Kidney epithelial cell (primary cell): Measurements from ENCODE around the gene ACTN2. TPM values are rescaled to one million over a fixed set of nuclear protein-coding genes. Genes with fewer than 3 reads are reported as not detected.

Experiments
- DNase-seq: peaks from one replicate; pipeline ENCODE4 v3.0.0-alpha.2; 2010; ENCODE audit warnings: low read depth
- H3K27me3 ChIP-seq: 2 replicates; pipeline ENCODE4 v1.6.0; 2011; ENCODE audit warnings: low read length; ENCODE audit not compliant: control insufficient read depth, insufficient read depth
- H3K36me3 ChIP-seq: 2 replicates; pipeline ENCODE4 v1.5.1; 2011; ENCODE audit warnings: low read length; ENCODE audit not compliant: control insufficient read depth, insufficient read depth
- H3K4me3 ChIP-seq: 2 replicates; pipeline ENCODE4 v1.5.1; 2011; ENCODE audit warnings: low read depth, mild to moderate bottlenecking, control low read depth, low read length
- total RNA-seq: library from RNA; depleted of rRNA; stranded (reverse); fragments of >200 nt; gene quantifications from 2 replicates; pipeline ENCODE4 v1.2.3, GENCODE V29; 2015
- TF ChIP-seq, protein P1 (sequence below): IDR thresholded peaks from 2 replicates; pipeline ENCODE4 v1.5.1; 2011; ENCODE audit warnings: mild to moderate bottlenecking, moderate library complexity, low read length, control low read depth, inconsistent platforms; ENCODE audit not compliant: insufficient read depth, poor library complexity, severe bottlenecking

ACTN2 gene
- total RNA-seq, 1 donor from 2014 or later: 0.17 TPM

DNA sequence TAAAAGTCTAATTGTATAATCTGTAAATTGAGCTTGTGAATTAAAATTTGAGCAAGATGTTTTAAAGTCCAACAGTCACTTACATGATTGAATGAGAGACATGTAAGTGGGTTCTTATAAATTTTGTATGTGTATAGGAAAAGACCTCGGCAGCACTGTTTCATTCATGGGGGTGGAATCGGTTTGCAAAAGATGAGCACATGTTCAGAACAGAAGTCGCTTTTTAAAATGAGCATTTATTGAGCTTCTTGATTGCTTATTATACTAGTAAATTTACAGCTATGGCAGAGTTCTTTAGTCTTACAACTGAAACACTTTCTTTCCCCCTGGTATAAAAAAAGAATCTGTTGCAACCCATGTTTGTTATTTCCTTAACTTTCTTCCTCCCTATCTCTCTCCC lies 33.9 kb downstream of the ACTN2 start:
- TF ChIP-seq, protein P1, sequence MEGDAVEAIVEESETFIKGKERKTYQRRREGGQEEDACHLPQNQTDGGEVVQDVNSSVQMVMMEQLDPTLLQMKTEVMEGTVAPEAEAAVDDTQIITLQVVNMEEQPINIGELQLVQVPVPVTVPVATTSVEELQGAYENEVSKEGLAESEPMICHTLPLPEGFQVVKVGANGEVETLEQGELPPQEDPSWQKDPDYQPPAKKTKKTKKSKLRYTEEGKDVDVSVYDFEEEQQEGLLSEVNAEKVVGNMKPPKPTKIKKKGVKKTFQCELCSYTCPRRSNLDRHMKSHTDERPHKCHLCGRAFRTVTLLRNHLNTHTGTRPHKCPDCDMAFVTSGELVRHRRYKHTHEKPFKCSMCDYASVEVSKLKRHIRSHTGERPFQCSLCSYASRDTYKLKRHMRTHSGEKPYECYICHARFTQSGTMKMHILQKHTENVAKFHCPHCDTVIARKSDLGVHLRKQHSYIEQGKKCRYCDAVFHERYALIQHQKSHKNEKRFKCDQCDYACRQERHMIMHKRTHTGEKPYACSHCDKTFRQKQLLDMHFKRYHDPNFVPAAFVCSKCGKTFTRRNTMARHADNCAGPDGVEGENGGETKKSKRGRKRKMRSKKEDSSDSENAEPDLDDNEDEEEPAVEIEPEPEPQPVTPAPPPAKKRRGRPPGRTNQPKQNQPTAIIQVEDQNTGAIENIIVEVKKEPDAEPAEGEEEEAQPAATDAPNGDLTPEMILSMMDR: no peak
- DNase-seq: no peak
- Histone ChIP-seq H3K27me3 (no peaks in the 10 kb centered on the region), H3K4me3 (no peak overlapping the region), H3K36me3 (no peaks in the 10 kb centered on the region)

GRCh38 chr1:236720611-236721010 lies 34.3 kb downstream of the ACTN2 start:
- no peaks in the 10 kb centered on the region for H3K27me3 ChIP-seq
- no peak for DNase-seq
- no peaks in the 10 kb centered on the region for H3K36me3 ChIP-seq
- TF ChIP-seq, protein P1: no peak
- no peak overlapping the region for H3K4me3 ChIP-seq

DNA sequence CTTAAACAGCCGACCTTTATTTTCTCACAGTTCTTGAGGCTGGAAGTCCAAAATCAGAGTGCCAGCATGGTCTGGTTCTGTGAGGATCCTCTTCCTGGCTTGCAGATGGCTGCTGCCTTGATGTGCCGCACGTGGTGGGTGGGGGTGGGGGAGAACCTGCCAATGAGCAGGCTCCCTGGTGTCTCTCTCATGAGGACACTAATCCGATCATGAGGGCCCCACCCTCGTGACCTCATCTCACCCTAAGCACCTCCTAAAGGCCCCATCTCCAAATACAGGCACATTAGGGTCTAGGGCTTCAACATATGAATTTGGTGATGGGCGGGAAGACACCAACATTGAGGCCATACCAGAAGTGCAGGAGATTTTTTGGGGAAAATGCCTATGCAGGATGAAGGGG lies 37.8 kb downstream of the ACTN2 start:
- TF ChIP-seq, protein P1: no peak
- DNase-seq: no peak
- H3K27me3 ChIP-seq: no peaks in the 10 kb centered on the region
- no peak overlapping the region for H3K4me3 ChIP-seq
- H3K36me3 ChIP-seq: no peaks in the 10 kb centered on the region

- no peaks in the 10 kb centered on the region for H3K27me3 ChIP-seq
Measured at GRCh38 chr1:236724506-236724905, 38.2 kb downstream of the ACTN2 start.

GRCh38 chr1:236725668-236726067 lies 39.4 kb downstream of the ACTN2 start:
- no peak overlapping the region for H3K4me3 ChIP-seq

More at GRCh38 chr1:236724506-236724905, 38.2 kb downstream of the ACTN2 start:
- Histone ChIP-seq H3K36me3 (no peaks in the 10 kb centered on the region), H3K4me3 (no peak overlapping the region)
- no peak for DNase-seq
- TF ChIP-seq, protein P1: no peak

DNA sequence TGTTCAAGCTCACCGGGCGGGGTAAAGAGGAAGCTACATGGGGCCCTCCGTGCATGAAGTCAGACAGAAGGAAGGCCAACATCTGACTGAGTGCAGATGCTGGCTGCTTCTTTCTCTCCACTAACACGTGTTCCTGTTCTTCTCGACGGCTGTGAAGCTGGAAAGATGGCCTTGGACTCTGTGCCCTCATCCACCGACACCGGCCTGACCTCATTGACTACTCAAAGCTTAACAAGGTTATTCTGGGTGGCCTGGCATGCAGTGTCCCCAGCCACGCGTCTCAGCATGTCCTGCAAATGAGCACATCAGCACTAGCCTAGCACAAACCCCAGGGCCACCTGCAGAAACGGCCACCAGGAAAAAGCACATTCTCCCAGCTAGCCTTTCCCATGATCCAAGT lies 41.2 kb downstream of the ACTN2 start:
- H3K27me3 ChIP-seq: no peaks in the 10 kb centered on the region
- TF ChIP-seq, protein P1: no peak

More at GRCh38 chr1:236725668-236726067, 39.4 kb downstream of the ACTN2 start:
- no peaks in the 10 kb centered on the region for H3K36me3 ChIP-seq
- TF ChIP-seq, protein P1: no peak
- no peak for DNase-seq
- no peaks in the 10 kb centered on the region for H3K27me3 ChIP-seq

More for the DNA sequence above, 41.2 kb downstream of the ACTN2 start:
- Histone ChIP-seq H3K36me3 (no peaks in the 10 kb centered on the region), H3K4me3 (no peak overlapping the region)
- no peak for DNase-seq
